Smooth muscle cell (in vitro differentiated cells): Measurements from ENCODE around the gene MSMB. TPM values are rescaled to one million over a fixed set of nuclear protein-coding genes. Genes with fewer than 3 reads are reported as not detected.
"Not testable (repeated sequence)": the region's sequence is repeated elsewhere in the genome, so short reads cannot be mapped to it uniquely, and the experiment has no call there.

Experiments
- DNase-seq: peaks from one replicate; lab custom pipeline; 2025; ENCODE audit not compliant: unreplicated experiment; lab: John Stamatoyannopoulos, UW
- H2AFZ ChIP-seq: fragments of 200-600 bp; sonication (generic); 2 replicates; pipeline ENCODE4 v1.6.0; 2016; ENCODE audit warnings: antibody characterized with exemption, low read depth, mild to moderate bottlenecking
- H3F3A ChIP-seq: fragments of 200-600 bp; sonication (generic); 2 replicates; pipeline ENCODE4 v1.6.0; 2017; ENCODE audit warnings: antibody characterized with exemption, low read depth
- H3K27ac ChIP-seq: fragments of 200-600 bp; sonication (generic); 2 replicates; pipeline ENCODE4 v1.5.1; 2016; ENCODE audit warnings: low read depth, mild to moderate bottlenecking
- H3K27me3 ChIP-seq: fragments of 200-600 bp; sonication (generic); 2 replicates; pipeline ENCODE4 v1.6.1; 2016; ENCODE audit warnings: low read depth, mild to moderate bottlenecking
- H3K36me3 ChIP-seq: fragments of 200-600 bp; sonication (generic); 2 replicates; pipeline ENCODE4 v1.5.1; 2016; ENCODE audit warnings: low read depth
- H3K4me1 ChIP-seq: fragments of 200-600 bp; sonication (generic); 2 replicates; pipeline ENCODE4 v1.5.1; 2016; ENCODE audit warnings: low read depth
- H3K4me2 ChIP-seq: fragments of 200-600 bp; sonication (generic); 2 replicates; pipeline ENCODE4 v1.6.0; 2016; ENCODE audit warnings: mild to moderate bottlenecking
- H3K4me3 ChIP-seq: fragments of 200-600 bp; sonication (generic); 2 replicates; pipeline ENCODE4 v1.5.1; 2016; ENCODE audit warnings: mild to moderate bottlenecking
- H3K79me2 ChIP-seq: fragments of 200-600 bp; sonication (generic); 2 replicates; pipeline ENCODE4 v1.6.0; 2016; ENCODE audit warnings: low read depth, mild to moderate bottlenecking
- H3K9ac ChIP-seq: fragments of 200-600 bp; sonication (generic); 2 replicates; pipeline ENCODE4 v1.6.0; 2016; ENCODE audit warnings: low read depth
- H3K9me3 ChIP-seq: fragments of 200-600 bp; sonication (generic); replicated peaks from 2 replicates; pipeline ENCODE4 v1.5.1; 2016; ENCODE audit warnings: low read depth
- H4K20me1 ChIP-seq: fragments of 200-600 bp; sonication (generic); 2 replicates; pipeline ENCODE4 v1.6.0; 2016; ENCODE audit warnings: low read depth
- WGBS: methylation state at CpG from one replicate; pipeline ENCODE4 v1.1.7; 2016; ENCODE audit warnings: low lambda C conversion rate; 5-methylcytosine and 5-hydroxymethylcytosine counted together
- polyA plus RNA-seq: library from polyadenylated mRNA; unstranded; fragments of >200 nt; fragmentation: Nextera tagmentation; extraction: Ambion mirVana; gene quantifications from 2 replicates; pipeline ENCODE4 v1.2.1, GENCODE V29; 2016
- total RNA-seq: library from RNA; depleted of rRNA; stranded (reverse); fragments of >200 nt; gene quantifications from 2 replicates; pipeline ENCODE4 v1.2.3, GENCODE V29; 2014
- TF ChIP-seq, protein P1 (sequence below): fragments of 200-600 bp; sonication (generic); IDR thresholded peaks from 2 replicates; pipeline ENCODE4 v1.5.1; 2017; ENCODE audit warnings: borderline replicate concordance, mild to moderate bottlenecking, antibody characterized with exemption; ENCODE audit not compliant: insufficient read depth, poor library complexity, severe bottlenecking

Gene MSMB
- total and polyA plus RNA-seq, 2 experiments from 2014 or later, result 0.50 TPM; not detected in 1

DNA sequence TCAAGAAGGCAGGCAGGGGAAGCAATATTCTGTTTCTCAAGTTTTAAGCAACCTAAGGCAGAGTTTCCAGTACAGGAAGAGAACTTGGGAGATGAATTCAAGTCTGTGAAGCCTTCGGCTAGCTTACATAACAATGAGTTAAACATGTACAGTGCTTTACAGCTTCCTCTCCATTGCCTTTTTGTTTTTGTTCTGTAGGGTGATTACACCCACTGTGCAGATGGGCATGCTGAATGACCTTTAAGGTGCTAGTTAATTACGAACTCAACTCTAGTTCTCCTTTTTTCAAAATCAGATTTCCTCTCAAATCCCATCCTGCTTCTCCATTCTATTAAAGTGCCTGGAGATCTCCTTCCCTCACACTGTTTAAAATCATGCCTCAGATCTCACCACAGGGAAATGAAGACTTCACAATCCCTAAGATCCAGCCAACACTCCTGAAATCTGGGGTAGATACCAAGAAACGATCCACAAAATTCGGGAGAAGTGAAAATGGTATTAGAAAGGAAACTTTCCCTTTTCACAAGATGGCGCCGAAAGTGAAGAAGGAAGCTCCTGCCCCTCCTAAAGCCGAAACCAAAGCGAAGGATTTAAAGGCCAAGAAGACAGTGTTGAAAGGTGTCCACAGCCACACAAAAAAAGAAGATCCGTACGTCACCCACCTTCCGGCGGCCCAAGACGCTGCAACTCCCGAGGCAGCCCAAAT lies 16.8 kb upstream of the MSMB start:
- H3K4me3 ChIP-seq, result no peak overlapping the region
- TF ChIP-seq, protein P1, sequence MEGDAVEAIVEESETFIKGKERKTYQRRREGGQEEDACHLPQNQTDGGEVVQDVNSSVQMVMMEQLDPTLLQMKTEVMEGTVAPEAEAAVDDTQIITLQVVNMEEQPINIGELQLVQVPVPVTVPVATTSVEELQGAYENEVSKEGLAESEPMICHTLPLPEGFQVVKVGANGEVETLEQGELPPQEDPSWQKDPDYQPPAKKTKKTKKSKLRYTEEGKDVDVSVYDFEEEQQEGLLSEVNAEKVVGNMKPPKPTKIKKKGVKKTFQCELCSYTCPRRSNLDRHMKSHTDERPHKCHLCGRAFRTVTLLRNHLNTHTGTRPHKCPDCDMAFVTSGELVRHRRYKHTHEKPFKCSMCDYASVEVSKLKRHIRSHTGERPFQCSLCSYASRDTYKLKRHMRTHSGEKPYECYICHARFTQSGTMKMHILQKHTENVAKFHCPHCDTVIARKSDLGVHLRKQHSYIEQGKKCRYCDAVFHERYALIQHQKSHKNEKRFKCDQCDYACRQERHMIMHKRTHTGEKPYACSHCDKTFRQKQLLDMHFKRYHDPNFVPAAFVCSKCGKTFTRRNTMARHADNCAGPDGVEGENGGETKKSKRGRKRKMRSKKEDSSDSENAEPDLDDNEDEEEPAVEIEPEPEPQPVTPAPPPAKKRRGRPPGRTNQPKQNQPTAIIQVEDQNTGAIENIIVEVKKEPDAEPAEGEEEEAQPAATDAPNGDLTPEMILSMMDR, result no peak
- no peaks in the 10 kb centered on the region for H3K79me2 ChIP-seq
- H4K20me1 ChIP-seq, result no peaks in the 10 kb centered on the region
- no peak overlapping the region for H3K4me2 ChIP-seq
- no peaks in the 10 kb centered on the region for H3K4me1 ChIP-seq
- H3F3A ChIP-seq, result no peaks in the 10 kb centered on the region
- DNase-seq, result no peak
- H2AFZ ChIP-seq, result no peak overlapping the region
- no peaks in the 10 kb centered on the region for H3K27me3 ChIP-seq
- H3K36me3 ChIP-seq, result no peaks in the 10 kb centered on the region
- H3K9ac ChIP-seq, result no peak overlapping the region
- H3K27ac ChIP-seq, result no peak overlapping the region
- H3K9me3 ChIP-seq, result no peaks in the 10 kb centered on the region
- 93% methylated on average over 14 of the region's 14 CpGs for WGBS

- Histone ChIP-seq H3K79me2 (no peaks in the 10 kb centered on the region), H3F3A (no peaks in the 10 kb centered on the region), H3K4me2 (no peak overlapping the region), H3K4me3 (no peak overlapping the region), H3K9me3 (no peaks in the 10 kb centered on the region), H2AFZ (no peak overlapping the region), H3K27ac (no peak overlapping the region), H3K4me1 (no peaks in the 10 kb centered on the region), H4K20me1 (no peaks in the 10 kb centered on the region), H3K27me3 (no peaks in the 10 kb centered on the region), H3K9ac (no peak overlapping the region), H3K36me3 (no peaks in the 10 kb centered on the region)
- TF ChIP-seq, protein P1, result no peak
- 96% methylated on average over 3 of the region's 3 CpGs for WGBS
- DNase-seq, result no peak
Observed at GRCh38 chr10:46060706-46061105, 14.6 kb upstream of the MSMB start.

DNA sequence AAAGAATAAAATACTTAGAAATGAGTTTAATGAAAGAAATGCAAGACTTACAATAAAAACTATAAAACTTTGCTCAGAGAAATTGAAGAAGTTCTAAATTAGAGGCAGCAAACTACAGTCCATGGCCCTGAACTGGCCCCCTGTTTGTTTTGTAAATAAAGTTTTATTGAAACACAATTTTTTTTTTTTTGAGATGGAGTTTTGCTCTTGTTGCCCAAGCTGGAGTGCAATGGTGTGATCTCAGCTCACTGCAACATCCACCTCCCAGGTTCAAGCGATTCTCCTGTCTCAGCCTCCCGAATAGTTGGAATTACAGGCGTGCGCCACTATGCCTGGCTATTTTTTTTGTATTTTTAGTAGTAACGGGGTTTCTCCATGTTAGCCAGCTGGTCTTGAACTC lies 11.9 kb upstream of the MSMB start:
- H3K4me1 ChIP-seq, H3K27me3 ChIP-seq, H3K36me3 ChIP-seq, H4K20me1 ChIP-seq, DNase-seq, H3K4me3 ChIP-seq, H3K27ac ChIP-seq, H3K9ac ChIP-seq, H3K79me2 ChIP-seq, H3K4me2 ChIP-seq, H3F3A ChIP-seq, H2AFZ ChIP-seq, H3K9me3 ChIP-seq: not testable (repeated sequence)
- WGBS, result 92% methylated on average over 5 of the region's 5 CpGs

DNA sequence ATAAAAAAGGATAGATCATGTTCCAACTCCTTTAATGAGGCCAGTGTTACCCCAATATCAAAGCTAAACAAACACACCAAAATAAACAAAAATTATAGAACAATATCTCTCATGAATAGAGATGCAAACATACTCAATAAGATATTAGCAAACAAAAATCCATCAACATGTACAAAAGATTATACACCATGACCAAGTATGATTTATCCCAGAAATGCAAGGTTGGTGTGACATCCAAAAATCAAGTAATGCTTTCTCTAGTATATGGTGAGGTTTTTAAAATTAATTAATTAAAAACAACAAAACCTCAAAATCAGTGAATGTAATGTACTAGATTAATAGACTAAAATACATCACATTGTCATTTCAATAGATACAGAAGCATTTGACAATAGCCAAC lies 11.0 kb upstream of the MSMB start:
- Histone ChIP-seq H3K4me2 (no peak overlapping the region), H3K36me3 (no peaks in the 10 kb centered on the region), H3K27me3 (no peaks in the 10 kb centered on the region), H3K4me1 (peaks cover 10% of the 10 kb centered on the region), H4K20me1 (no peaks in the 10 kb centered on the region), H3K4me3 (no peak overlapping the region), H3F3A (no peaks in the 10 kb centered on the region), H3K9me3 (no peaks in the 10 kb centered on the region), H3K9ac (no peak overlapping the region), H2AFZ (no peak overlapping the region), H3K79me2 (no peaks in the 10 kb centered on the region), H3K27ac (no peak overlapping the region)
- DNase-seq, result no peak
- TF ChIP-seq, protein P1, result no peak
